Large intestine (tissue), 3 donors: ENCODE results near the gene SH2B3. TPM values are rescaled to one million over a fixed set of nuclear protein-coding genes. Genes with fewer than 3 reads are reported as not detected.
"Not testable (repeated sequence)": the region's sequence is repeated elsewhere in the genome, so short reads cannot be mapped to it uniquely, and the experiment has no call there.

Experiments used
- DNase-seq, 2 donors: peaks; one replicate each; pipeline versions ENCODE4 v3.0.0 to v3.0.0-alpha.2; 2013
- H3K27ac ChIP-seq: one replicate; pipeline ENCODE4 v1.5.1; 2013; ENCODE audit warnings: low read length
- H3K27me3 ChIP-seq: 2 replicates; pipeline ENCODE4 v1.6.1; 2013; ENCODE audit warnings: low read length; ENCODE audit not compliant: control insufficient read depth, insufficient read depth
- H3K36me3 ChIP-seq: 2 replicates; pipeline ENCODE4 v1.6.1; 2013; ENCODE audit warnings: low read length; ENCODE audit not compliant: control insufficient read depth, insufficient read depth
- H3K4me1 ChIP-seq: one replicate; pipeline ENCODE4 v1.6.1; 2013; ENCODE audit warnings: low read length; ENCODE audit not compliant: control insufficient read depth, insufficient read depth
- H3K4me3 ChIP-seq: one replicate; pipeline ENCODE4 v1.5.1; 2013; ENCODE audit warnings: low read length
- H3K9me3 ChIP-seq: one replicate; pipeline ENCODE4 v1.6.1; 2013; ENCODE audit warnings: mild to moderate bottlenecking, low read depth, low read length, moderate library complexity; ENCODE audit not compliant: control insufficient read depth
- WGBS: methylation state at CpG from one replicate; pipeline ENCODE4 v1.1.5; 2013; ENCODE audit warnings: low lambda C conversion rate; ENCODE audit not compliant: insufficient coverage; 5-methylcytosine and 5-hydroxymethylcytosine counted together
- polyA plus RNA-seq: library from polyadenylated mRNA; unstranded; fragments of 120-200 nt; gene quantifications from one replicate; pipeline ENCODE4 v1.2.1, GENCODE V29; 2013

SH2B3 gene
- polyA plus RNA-seq, 1 donor, result 10.8 TPM

DNA sequence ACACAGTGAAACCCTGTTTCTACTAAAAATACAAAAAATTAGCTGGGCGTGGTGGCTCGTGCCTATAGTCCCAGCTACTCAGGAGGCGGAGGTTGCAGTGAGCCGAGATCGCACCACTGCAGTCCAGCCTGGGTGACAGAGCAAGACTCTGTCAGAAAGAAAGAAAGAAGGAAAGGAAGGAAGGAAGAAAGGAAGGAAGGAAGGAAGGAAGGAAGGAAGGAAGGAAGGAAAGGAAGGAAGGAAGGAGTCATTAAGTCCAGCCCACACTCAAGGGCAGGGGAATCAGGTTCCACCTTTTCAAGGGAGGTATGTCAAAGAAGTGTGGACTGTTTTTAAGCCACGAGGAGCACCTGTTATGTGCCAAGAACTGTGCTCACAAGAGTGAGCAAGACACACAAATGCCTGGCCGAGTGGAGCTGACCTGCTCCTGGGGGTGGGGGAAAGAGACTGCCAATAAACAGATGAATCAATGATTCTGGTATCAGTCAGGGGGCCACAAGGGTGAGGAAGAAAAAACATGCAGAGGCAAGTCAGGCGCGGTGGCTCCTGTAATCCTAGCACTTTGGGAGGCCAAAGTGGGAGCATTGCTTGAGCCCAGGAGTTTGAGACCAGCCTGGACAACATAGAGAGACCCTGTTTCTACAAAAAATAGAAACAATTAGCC lies 5.8 kb upstream of the SH2B3 start:
- H3K27ac ChIP-seq, H3K36me3 ChIP-seq, H3K4me3 ChIP-seq, H3K9me3 ChIP-seq, H3K27me3 ChIP-seq, H3K4me1 ChIP-seq, DNase-seq: not testable (repeated sequence)
- WGBS, result 90% methylated on average over 2 of the region's 9 CpGs

DNA sequence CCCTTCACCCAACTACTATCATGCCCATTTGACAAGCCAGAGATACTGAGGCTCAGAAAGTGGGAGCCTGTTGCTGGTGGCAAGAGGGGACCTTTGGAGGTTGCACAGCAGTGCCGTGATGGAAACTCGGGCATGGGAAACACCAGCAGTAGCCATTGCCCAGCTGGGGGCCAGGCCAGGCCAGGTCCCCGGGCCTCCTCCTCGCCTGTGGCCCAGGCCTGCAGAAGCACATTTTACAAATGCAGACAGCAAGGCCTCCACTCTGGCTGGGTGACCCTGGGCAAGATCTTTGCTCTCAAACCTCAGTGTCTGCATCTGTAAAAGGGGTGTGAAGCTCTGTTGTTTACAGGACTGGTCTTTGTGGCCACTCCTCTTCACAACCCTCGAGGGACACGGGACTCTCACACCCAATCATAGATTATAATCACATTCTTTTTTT lies 4.5 kb upstream of the SH2B3 start:
- DNase-seq, result no peak
- Histone ChIP-seq H3K27me3 (no peaks in the 10 kb centered on the region), H3K4me3 (no peak overlapping the region), H3K27ac (no peak overlapping the region), H3K36me3 (no peaks in the 10 kb centered on the region), H3K4me1 (peaks cover 7% of the 10 kb centered on the region), H3K9me3 (no peaks in the 10 kb centered on the region)
- no CpG with 5 or more reads among the region's 6 CpGs for WGBS

DNA sequence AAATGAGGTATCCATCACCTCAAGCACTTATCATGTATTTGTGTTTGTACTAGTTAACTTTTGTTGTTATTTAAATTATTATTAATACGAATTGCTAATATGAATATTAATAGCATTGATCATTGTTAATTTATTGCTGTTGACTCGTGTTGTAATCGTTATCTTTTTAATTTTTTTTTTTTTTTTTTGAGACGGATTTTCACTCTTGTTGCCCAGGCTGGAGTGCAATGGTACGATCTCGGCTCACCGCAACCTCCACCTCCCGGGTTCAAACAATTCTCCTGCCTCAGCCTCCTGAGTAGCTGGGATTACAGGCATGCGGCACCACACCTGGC lies 3.3 kb upstream of the SH2B3 start:
- H3K27ac ChIP-seq, H3K36me3 ChIP-seq, H3K4me3 ChIP-seq, H3K27me3 ChIP-seq, DNase-seq, H3K9me3 ChIP-seq: not testable (repeated sequence)
- WGBS, result 77% methylated on average over 3 of the region's 9 CpGs
- H3K4me1 ChIP-seq, result peaks cover 14% of the 10 kb centered on the region

DNA sequence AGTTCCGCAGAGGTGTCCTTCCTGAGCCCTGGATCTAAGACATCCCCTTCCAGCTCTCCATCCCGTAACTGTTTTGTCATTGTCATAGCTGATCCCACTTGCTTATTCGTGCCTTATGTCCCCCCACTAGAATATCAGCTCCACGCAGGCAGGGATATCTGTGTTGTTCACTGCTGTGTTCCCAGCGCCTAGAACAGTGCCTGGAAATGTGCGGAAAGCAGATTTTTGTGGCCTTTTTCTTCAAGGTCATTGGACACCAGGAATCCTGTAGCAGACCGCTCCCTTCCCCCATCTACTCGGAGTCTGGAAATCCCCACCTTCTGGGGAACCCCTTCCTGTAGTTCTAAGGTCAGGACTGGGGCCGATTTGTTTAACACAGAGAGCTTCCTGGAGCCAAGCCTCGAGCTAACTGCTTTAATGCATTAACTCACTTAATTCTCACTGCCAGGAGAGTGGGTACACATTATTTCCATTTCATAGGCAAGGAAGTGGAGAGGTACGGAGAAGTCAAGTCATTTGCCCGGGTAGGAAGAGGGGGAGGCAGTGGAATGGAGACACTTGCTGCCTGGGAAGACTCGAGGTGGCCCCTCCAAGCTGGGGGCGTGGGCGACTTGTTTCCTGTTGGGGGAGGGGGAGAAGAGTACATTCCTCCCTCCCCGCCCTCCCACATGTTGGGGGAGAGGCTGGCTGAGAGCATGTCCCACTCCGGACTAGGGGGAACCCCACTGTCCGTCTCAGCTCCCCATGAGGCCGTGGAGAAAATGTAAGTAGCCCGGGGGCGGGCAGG lies 1.2 kb upstream of the SH2B3 start:
- Histone ChIP-seq H3K9me3 (peaks cover 2% of the 10 kb centered on the region), H3K27me3 (peaks cover 4% of the 10 kb centered on the region), H3K27ac (peak overlapping the region; percentile 35), H3K4me1 (peaks cover 14% of the 10 kb centered on the region), H3K36me3 (no peaks in the 10 kb centered on the region), H3K4me3 (peak overlapping the region; percentile 56)
- 94% methylated on average over 2 of the region's 21 CpGs for WGBS
- DNase-seq, result peak in 1 of 2 donors; percentile 64

DNA sequence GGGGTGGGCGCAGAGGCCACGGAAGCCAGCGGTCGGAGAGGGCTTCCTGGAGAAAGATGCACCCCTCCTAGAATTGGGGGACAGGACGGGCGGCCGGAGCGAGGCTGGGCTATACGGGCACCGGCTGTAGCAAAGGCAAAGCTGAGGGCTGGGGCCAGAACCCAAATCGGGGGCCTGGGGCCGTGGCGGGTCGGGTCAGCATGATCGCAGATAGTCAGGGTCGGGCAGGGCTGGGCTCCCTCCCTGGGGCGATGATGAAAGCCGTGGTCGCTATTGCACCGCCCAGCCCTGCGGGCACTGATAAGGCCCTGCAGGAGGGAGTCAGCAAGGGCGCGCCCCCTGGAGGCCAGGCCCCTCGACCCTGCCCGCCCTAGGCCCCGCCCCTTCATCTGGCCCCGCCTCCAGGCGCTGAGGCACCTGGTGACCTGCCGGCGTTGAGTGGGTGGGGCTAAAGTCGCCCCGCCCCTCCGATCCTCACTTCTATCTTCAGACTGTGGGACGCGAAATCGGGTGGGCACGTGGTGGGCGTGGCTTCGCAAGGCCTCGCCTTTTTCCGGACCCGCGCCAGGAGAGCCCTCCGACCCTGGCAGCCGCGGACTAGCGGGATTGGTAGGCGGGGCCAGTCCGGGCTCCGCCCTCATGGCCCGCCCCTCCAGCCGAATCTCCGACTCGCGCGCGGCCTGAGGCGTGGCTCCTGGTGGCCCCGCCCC lies 419 bp upstream of the SH2B3 start:
- Histone ChIP-seq H3K4me1 (peaks cover 14% of the 10 kb centered on the region), H3K4me3 (peak overlapping the region; percentile 56), H3K27me3 (peaks cover 4% of the 10 kb centered on the region), H3K9me3 (peaks cover 2% of the 10 kb centered on the region), H3K36me3 (no peaks in the 10 kb centered on the region), H3K27ac (peak overlapping the region; percentile 35)
- DNase-seq, result peak; percentile 97 to 98
- no CpG with 5 or more reads among the region's 59 CpGs for WGBS

DNA sequence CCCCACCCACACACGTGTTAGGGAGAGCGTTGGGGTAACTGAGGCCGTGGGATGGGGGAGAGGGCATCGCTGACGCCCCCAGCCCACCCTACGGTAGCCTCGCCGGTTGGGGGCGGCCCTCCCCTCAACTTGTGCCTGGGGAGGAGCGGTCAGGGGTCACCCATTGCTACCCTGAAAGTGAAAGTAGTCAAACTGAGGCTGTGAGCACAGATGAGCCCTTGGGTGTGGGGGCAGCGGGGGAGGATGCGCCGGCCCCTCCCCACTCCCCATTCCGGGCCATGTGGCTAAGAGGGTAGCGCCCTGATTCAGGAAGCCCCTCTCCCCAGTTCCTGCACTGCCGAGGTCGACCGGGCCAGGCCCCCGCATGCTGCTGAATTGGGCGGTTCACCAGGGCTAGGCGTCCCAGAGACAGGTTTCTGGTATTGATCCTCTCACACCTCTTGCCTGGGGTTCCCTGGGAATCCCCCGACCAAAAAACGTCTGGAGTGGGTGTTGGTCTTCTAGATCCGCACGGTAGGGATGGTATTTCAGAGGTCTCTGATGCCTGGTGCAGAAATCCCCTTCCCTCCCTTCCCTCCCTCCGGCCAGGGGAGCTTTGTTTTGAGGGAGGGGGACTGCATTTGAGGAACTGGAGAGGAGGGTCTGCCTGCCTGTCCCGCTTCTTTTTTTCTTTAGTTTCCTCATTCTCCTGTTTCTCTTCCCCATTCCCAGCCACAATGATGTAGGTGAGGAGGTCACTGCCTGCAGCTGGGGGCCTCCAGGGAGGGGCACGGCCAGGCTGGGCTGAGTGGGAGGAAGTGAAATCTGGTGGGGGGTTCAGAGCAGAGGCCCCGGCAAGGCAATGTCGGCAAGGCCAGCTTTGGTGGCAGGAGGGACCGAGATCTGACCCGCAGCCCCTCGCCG lies 1.0 kb downstream of the SH2B3 start:
- WGBS, result no CpG with 5 or more reads among the region's 34 CpGs
- peaks cover 2% of the 10 kb centered on the region for H3K9me3 ChIP-seq
- H3K4me3 ChIP-seq, result peak overlapping the region; percentile 76
- no peaks in the 10 kb centered on the region for H3K36me3 ChIP-seq
- peaks cover 4% of the 10 kb centered on the region for H3K27me3 ChIP-seq
- DNase-seq, result peak in 1 of 2 donors; percentile 32
- peak overlapping the region; percentile 47 for H3K27ac ChIP-seq
- H3K4me1 ChIP-seq, result peaks cover 14% of the 10 kb centered on the region

DNA sequence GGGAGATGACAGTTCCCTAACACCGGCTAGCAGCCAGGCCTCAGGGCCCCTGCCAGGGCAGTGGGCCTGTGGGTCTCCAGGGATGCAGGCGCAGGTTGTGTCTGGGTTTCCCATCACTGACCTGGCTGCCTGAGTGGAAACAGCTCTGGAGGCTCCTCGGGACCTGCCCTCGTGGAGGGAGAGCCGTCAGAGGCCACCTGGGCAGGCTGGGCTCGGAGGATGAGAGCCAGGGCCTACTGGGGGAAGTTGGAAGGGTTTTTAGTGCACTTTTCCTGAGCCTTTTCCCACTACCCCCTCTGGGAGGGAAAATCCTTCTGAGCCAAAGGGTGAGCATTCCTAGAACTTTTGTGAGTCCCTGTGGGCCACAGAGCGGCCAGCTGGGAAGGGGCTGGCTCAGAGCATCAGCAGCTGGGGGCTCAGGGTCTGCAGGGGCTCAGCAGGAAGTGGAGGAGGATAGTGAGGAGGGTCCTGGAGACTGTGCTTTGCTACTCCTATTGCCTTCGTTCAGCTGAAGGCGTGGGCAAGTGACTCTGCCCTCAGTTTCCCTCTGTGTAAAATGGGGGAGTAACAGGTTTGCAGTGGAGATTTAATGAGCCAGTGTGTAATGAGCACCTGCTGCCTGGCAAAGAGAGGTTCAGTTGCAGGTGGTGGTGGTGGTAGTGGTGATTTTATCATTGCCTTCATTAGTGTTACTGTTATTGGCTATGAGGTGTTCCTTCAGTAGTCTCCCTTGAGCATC lies 1.8 kb downstream of the SH2B3 start:
- DNase-seq, result no peak
- H3K9me3 ChIP-seq, result peaks cover 2% of the 10 kb centered on the region
- H3K27me3 ChIP-seq, result peaks cover 4% of the 10 kb centered on the region
- peaks cover 14% of the 10 kb centered on the region for H3K4me1 ChIP-seq
- WGBS, result 100% methylated on average over 1 of the region's 9 CpGs
- H3K36me3 ChIP-seq, result no peaks in the 10 kb centered on the region
- H3K4me3 ChIP-seq, result peak overlapping the region; percentile 76
- H3K27ac ChIP-seq, result peak overlapping the region; percentile 47

DNA sequence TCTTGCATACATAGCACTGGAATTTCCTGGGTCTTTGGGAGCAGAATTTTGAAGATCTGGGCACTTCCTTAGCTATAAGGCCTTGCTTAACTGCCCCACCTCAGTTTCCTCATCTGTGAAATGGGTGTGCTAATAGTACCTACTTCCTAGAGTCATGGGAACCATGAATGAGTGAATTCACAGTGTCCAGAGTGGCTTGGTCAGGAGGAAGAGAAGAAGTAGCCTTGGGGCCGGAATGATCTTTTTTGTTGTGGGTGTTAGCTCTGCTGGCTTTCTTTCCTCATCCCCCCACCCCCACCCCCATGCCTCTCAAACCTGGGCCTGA lies 2.4 kb downstream of the SH2B3 start:
- H3K27me3 ChIP-seq, result peaks cover 4% of the 10 kb centered on the region
- H3K27ac ChIP-seq, result no peak overlapping the region
- H3K36me3 ChIP-seq, result no peaks in the 10 kb centered on the region
- peaks cover 2% of the 10 kb centered on the region for H3K9me3 ChIP-seq
- H3K4me3 ChIP-seq, result peak overlapping the region; percentile 76
- H3K4me1 ChIP-seq, result peaks cover 14% of the 10 kb centered on the region
- no peak for DNase-seq
- WGBS, result no CpG with 5 or more reads among the region's 1 CpG

DNA sequence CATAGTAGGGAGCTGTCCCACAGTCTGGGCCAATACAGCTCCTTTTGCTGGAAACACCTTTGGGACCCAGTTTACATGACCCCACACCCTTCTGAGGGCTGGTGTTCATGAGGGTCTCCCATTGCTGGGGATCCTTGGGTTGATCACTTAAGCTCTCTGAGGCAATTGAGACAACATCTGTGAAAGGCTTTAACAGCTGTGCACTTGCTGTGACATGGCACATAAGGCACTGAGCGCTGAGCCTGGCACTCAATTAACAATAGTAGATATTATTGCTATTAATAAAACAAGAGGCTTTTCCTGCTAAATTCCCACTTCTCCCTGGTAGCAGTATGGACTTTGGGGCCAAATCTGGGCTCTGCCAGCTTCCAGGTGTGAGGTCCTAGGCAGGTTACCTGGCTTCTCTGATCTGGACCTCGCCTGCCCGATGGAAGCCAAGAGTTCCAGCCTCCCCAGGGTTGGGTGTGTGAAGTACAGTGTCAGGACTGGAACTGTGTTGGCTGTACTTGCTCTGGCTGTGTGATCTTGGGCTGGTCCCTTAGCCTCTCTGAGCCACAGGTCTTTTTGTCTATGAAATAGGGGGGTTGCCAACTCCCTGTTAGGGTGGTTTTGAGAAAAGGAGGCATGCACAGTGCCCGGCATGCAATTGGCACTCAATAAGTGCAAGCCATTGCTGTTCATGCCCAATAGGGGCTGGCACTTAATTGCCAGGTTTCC lies 3.1 kb downstream of the SH2B3 start:
- Histone ChIP-seq H3K9me3 (peaks cover 2% of the 10 kb centered on the region), H3K27ac (no peak overlapping the region), H3K4me3 (peak overlapping the region; percentile 10), H3K4me1 (peaks cover 15% of the 10 kb centered on the region), H3K36me3 (no peaks in the 10 kb centered on the region), H3K27me3 (peaks cover 4% of the 10 kb centered on the region)
- DNase-seq, result no peak
- WGBS, result no CpG with 5 or more reads among the region's 4 CpGs
